ENCODE results near the gene PAQR6. TPM values are rescaled to one million over a fixed set of nuclear protein-coding genes. Genes with fewer than 3 reads are reported as not detected.

The PAQR6 gene, protein sequence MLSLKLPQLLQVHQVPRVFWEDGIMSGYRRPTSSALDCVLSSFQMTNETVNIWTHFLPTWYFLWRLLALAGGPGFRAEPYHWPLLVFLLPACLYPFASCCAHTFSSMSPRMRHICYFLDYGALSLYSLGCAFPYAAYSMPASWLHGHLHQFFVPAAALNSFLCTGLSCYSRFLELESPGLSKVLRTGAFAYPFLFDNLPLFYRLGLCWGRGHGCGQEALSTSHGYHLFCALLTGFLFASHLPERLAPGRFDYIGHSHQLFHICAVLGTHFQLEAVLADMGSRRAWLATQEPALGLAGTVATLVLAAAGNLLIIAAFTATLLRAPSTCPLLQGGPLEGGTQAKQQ
- total RNA-seq: 1 to 10 TPM in 2 of 4 donors, under 1 TPM in 2; 0.63 to 2.3 (median 1.3) TPM

DNA sequence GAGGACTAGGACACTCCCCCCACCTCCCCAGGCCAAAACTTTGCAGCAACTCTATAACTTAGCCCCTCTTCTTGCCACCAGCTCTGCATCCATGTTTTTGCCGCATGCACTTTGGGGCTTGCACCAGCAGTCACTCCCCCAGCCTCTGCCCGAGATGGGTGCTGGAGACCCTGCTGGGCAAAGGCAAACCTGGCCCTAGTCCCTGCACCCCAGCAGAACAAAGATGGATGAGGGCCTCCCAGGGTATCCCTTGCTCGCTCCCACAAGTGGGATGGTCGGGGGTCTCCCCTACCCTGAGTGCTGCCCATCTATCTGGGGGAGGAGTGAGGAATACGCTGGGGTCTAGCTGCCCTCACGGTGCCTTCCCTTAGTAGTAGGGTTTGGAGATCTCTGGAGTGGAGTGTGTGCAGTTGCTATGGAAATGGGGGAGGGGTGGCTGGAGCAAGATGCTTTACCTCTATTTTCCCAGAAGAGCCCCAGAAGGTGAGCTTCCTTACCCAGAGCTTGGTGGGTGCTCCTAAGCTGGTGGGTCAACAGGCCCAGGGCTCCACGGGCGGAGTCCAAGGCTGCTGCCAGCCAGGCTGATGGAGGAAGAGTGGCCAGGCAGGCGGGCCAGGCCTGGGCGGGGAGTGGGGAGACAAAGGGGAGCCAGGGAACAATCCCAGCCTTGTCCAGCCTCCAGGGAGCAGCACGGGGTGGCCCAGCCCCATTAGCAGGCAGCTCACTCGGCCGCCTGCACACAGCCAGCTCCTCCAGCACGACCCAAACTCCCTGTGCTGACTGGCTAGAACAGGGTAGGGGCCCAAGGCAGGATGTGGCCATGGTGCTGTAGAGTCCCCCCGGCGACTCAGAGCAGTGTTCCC is at the start of gene PAQR6:
PAQR6 (minus strand) TSS at position 597 of the 863 bp plus-strand sequence. CDS start 1,325 bp downstream, outside the sequence.
- WGBS, 2 donors: 45 to 61% methylated on average over 11 to 12 of the region's 16 CpGs
- peaks cover 5 to 27% of the 10 kb centered on the region in 2 donors for H3K4me1 ChIP-seq
- H3K27ac ChIP-seq: no peak within 1 kb of the TSS
- peaks cover 27 to 28% of the 10 kb centered on the region in 2 donors for H3K36me3 ChIP-seq
- TF ChIP-seq POLR2A (IDR thresholded peaks at IDR 0.05) (no peak), CTCF (IDR thresholded peaks at IDR 0.05) (no peak)
- intact Hi-C loops (cut with DNase I): no loop called here
- H3K9me3 ChIP-seq: no peaks in the 10 kb centered on the region
- no peaks in the 10 kb centered on the region for H3K27me3 ChIP-seq
- no peak within 1 kb of the TSS for H3K4me3 ChIP-seq (replicated peaks in 1 of 3)
- DNase-seq: no peak

DNA sequence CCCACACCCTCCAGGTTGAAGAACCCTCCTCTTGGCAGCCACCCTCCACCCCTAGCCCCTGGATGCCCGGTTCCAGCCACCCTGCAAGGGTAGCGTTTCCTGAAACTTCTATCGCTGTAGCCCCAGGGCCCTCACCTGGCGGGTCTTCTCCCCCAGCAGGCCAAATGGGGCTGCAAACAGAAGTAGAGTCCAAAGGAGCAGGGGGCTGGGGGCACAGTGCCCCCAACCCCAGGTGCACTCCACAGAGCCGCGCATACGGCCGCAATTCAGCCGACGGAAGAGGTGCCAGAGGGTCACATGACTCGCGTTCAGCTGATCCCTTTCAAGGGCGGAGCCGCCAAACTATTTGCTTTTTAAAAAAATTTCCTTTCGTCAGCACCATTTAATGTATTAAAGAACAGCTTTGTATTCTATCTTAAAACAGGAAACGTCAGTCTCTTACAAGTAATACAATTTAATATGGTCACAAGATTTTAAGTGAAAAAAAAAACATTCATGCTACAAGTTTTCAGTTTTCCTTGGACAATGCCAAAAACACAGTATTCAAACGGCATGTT is 47.6 kb upstream of the PAQR6 start, which contains the start of gene GLMP:
GLMP (minus strand) TSS at position 289 of the 557 bp plus-strand sequence; CDS start at position 255, 34 bp downstream.
- WGBS, 2 donors: 0 to 1% methylated on average over 14 to 17 of the region's 17 CpGs
- intact Hi-C loops (cut with DNase I): no loop called here

GRCh38 chr1:156293895-156294294 is 46.0 kb upstream of the PAQR6 start:
- H3K36me3 ChIP-seq: no peaks in the 10 kb centered on the region

More for the DNA sequence above, 47.6 kb upstream of the PAQR6 start, which contains the start of gene GLMP:
- H3K9me3 ChIP-seq: no peaks in the 10 kb centered on the region
- H3K27me3 ChIP-seq: no peaks in the 10 kb centered on the region
- DNase-seq: peak; percentile 70 to 71
- TF ChIP-seq POLR2A (IDR thresholded peaks at IDR 0.05) (peak in 1 of 2 donors; percentile 30), CTCF (IDR thresholded peaks at IDR 0.05) (no peak)
- H3K4me1 ChIP-seq: peaks cover 12 to 14% of the 10 kb centered on the region in 2 donors
- H3K36me3 ChIP-seq: no peaks in the 10 kb centered on the region
- peak within 1 kb of the TSS in 2 of 3 donors; percentile 7 to 76 for H3K27ac ChIP-seq
- H3K4me3 ChIP-seq (replicated peaks in 1 of 3): peak within 1 kb of the TSS; percentile 46 to 69 (median 69)

DNA sequence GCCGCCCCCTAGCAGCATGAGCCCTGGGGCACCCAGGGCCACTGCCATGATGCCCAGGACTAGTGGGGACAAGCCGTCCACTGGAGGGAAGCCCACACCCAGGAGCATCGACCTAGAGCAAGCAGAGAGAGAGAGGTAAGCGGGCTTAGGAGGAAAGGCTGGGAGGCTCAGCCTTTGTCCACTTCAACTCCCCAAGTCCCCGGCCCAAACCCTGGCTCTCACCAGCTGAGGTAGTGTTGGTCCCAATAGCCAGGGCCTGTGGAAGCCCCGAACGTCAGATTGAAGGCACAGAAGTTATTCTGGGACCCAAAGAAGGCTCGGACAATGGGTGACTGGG is 45.2 kb upstream of the PAQR6 start:
- Histone ChIP-seq H3K4me3 (replicated peaks in 1 of 3) (no peak overlapping the region), H3K4me1 (peaks cover 12 to 14% of the 10 kb centered on the region in 2 donors), H3K27me3 (no peaks in the 10 kb centered on the region), H3K27ac (no peak overlapping the region), H3K36me3 (no peaks in the 10 kb centered on the region), H3K9me3 (no peaks in the 10 kb centered on the region)
- intact Hi-C loops (cut with DNase I): no loop called here
- no peak for DNase-seq
- TF ChIP-seq CTCF (IDR thresholded peaks at IDR 0.05) (no peak), POLR2A (IDR thresholded peaks at IDR 0.05) (no peak)
- WGBS, 2 donors: 91 to 96% methylated on average over 5 to 6 of the region's 8 CpGs

More at GRCh38 chr1:156293895-156294294, 46.0 kb upstream of the PAQR6 start:
- peaks cover 12 to 14% of the 10 kb centered on the region in 2 donors for H3K4me1 ChIP-seq
- no peak for TF ChIP-seq POLR2A (IDR thresholded peaks at IDR 0.05)
- TF ChIP-seq CTCF (IDR thresholded peaks at IDR 0.05): no peak
- H3K9me3 ChIP-seq: no peaks in the 10 kb centered on the region
- intact Hi-C loops (cut with DNase I): no loop called here
- WGBS, 2 donors: 94 to 95% methylated on average over 7 to 9 of the region's 9 CpGs
- H3K27me3 ChIP-seq: no peaks in the 10 kb centered on the region
- no peak for DNase-seq
- no peak overlapping the region for H3K27ac ChIP-seq
- no peak overlapping the region for H3K4me3 ChIP-seq (replicated peaks in 1 of 3)

Data from thyroid gland (tissue), 4 donors.